ENCODE results near the gene PRCC. TPM values are rescaled to one million over a fixed set of nuclear protein-coding genes. Genes with fewer than 3 reads are reported as not detected.

Gene PRCC
- total and polyA plus RNA-seq, 12 donors = 32.1 to 56.9 (median 44.2) TPM

DNA sequence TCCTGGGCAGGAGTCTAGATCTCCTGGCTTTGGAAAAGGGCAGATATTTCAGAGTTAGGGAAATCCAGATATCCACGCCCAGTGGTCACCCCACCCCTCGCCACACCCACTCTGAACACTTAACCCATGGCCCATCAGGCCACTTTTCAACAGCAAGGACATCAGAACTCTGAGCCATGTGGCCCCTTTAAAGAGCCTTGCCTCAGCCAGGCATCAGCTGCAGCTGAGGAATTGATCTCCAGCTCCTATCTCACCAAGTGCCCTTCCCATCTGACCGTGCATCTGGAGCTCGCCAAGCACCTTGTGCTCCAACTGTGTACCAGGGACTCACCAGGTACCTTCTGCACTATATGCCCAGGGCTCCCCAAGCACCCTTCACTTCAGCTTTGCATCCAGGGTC, 69.6 kb downstream of the PRCC start:
- 77 to 84% methylated on average over 4 of the region's 4 CpGs for WGBS, 2 donors
- H3K4me1 ChIP-seq = peaks cover 0 to 5% (median 0%) of the 10 kb centered on the region in 9 donors
- ATAC-seq (no peak), DNase-seq (no peak)
- no peak overlapping the region for H3K27ac ChIP-seq
- TF ChIP-seq, protein P1, sequence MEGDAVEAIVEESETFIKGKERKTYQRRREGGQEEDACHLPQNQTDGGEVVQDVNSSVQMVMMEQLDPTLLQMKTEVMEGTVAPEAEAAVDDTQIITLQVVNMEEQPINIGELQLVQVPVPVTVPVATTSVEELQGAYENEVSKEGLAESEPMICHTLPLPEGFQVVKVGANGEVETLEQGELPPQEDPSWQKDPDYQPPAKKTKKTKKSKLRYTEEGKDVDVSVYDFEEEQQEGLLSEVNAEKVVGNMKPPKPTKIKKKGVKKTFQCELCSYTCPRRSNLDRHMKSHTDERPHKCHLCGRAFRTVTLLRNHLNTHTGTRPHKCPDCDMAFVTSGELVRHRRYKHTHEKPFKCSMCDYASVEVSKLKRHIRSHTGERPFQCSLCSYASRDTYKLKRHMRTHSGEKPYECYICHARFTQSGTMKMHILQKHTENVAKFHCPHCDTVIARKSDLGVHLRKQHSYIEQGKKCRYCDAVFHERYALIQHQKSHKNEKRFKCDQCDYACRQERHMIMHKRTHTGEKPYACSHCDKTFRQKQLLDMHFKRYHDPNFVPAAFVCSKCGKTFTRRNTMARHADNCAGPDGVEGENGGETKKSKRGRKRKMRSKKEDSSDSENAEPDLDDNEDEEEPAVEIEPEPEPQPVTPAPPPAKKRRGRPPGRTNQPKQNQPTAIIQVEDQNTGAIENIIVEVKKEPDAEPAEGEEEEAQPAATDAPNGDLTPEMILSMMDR (IDR thresholded peaks at IDR 0.05) = no peak
- no peaks in the 10 kb centered on the region for H3K9me3 ChIP-seq
- no peak overlapping the region for H3K4me3 ChIP-seq
- peaks cover 0 to 49% (median 24%) of the 10 kb centered on the region in 7 donors for H3K27me3 ChIP-seq
- no peaks in the 10 kb centered on the region for H3K36me3 ChIP-seq
- intact Hi-C loops (cut with DNase I) = loop anchor here in 3 of 10 donors (5.0 to 10.0 kb wide), 4 partner anchors 48 to 90 kb away; partner anchors contain the start of gene LRRC71 (in 1 of the 3)

DNA sequence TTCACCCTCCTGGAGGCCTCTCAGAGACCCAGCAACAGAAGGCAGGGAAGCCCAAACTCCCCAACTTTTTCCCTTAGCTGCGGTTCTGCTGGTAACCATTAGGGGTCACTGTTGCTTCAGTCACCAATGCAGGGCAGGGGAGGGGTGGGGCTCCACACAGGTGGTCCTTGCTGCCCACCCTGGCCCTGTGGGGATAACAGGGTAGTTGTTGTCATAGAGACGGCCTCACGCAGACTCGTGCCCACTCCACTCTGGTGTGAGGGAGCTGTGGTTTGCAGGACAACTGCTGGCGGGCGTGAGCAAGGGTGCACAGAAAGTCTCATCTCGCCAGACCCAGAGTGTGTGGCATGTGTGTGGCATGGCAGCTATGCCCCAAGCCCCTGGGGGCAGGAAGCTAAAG, 71.6 kb downstream of the PRCC start:
- WGBS, 2 donors = 32 to 34% methylated on average over 7 of the region's 7 CpGs
- peak; percentile 28 to 67 (median 49) for ATAC-seq
- Histone ChIP-seq H3K36me3 (no peaks in the 10 kb centered on the region), H3K27me3 (peaks cover 0 to 67% (median 45%) of the 10 kb centered on the region in 7 donors), H3K9me3 (no peaks in the 10 kb centered on the region), H3K27ac (no peak overlapping the region), H3K4me1 (peaks cover 0 to 5% (median 0%) of the 10 kb centered on the region in 9 donors), H3K4me3 (no peak overlapping the region)
- intact Hi-C loops (cut with DNase I) = loop anchor here in 5 of 10 donors (1.0 to 10.0 kb wide), 7 partner anchors 21 to 88 kb away; partner anchors contain the start of genes NTRK1 (in 3 of the 5) and LRRC71 (in 1 of the 5)
- no peak for DNase-seq
- TF ChIP-seq, protein P1 (IDR thresholded peaks at IDR 0.05) = peak; percentile 68 to 90 (median 84)

DNA sequence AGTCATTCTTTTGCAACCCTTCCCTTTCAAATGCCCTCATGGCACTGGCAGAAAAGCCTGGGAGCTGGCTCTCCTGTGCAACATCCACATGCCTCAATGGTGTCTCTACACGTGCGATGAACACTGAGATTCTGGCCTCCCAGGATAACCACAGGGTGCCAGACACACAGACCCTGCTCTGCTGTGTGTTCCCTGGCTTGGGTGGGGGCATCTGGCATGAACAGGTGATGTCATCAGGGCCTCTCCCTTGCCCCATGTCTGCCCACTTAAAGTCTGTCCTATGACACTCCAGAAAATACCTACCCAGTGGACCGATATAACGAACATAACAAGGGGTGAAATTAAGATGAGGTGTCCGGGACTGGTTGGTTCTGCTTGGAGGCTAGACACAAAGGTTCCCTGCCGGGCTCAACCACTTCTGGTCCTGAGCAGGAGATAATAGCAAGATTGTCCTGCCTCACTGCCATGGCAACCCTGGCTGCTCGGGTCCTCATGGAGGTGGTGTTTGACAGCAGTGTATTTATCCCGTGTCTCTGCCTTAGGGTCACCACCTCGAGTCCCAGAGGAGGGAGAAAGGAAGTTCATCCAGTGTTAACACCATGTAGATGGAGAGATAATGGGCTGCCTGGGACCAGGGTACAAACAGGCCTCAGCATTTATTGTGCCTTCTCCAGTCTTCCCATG, 72.2 kb downstream of the PRCC start:
- intact Hi-C loops (cut with DNase I) = loop anchor here in 6 of 10 donors (1.0 to 10.0 kb wide), 8 partner anchors 21 to 88 kb away; partner anchors contain the start of genes NTRK1 (in 3 of the 6) and LRRC71 (in 2 of the 6)
- Histone ChIP-seq H3K4me3 (no peak overlapping the region), H3K27me3 (peaks cover 0 to 73% (median 51%) of the 10 kb centered on the region in 7 donors), H3K9me3 (no peaks in the 10 kb centered on the region), H3K27ac (no peak overlapping the region), H3K36me3 (no peaks in the 10 kb centered on the region), H3K4me1 (peaks cover 0 to 5% (median 0%) of the 10 kb centered on the region in 9 donors)
- TF ChIP-seq, protein P1 (IDR thresholded peaks at IDR 0.05) = no peak
- WGBS, 2 donors = 38% methylated on average over 9 of the region's 9 CpGs
- ATAC-seq (no peak), DNase-seq (no peak)

DNA sequence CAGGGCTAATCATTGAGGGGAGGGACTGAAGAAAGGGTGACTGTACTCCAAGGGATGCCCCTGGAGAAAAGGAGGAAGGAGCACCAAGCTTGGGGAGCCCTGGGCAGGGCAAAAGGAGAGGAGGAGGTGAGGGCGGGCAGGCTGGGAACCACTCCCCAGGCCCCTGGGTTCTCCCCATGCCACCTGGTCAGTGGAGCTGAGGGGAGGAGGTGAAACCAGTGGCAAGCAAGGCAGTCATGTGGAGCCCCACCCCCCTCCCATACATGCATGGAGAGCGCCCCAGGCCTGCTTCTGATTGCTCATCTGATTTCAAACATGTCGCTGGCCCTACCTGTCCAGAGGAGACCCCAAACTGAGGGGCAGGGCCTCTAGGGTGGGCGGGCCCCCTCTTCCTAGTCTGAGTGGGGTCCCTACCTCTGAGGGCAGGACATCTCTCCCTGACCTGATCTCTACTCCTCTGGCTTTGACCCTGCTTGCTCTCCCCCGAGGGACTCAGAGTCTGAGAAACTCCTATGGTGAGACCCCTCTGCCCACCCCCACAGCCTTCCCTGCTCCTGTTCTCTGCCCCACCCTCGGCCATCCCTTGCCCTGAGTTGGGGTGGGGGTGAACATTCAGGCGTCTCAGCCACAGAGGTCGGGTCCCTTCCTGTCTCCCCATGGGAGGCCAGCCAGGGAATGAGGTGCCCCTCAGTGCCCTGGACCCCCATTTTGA, 73.0 kb downstream of the PRCC start:
- intact Hi-C loops (cut with DNase I) = loop anchor here in 3 of 10 donors (2.0 to 10.0 kb wide), 3 partner anchors 42 to 87 kb away; partner anchors contain the start of gene LRRC71 (in 1 of the 3)
- Histone ChIP-seq H3K36me3 (no peaks in the 10 kb centered on the region), H3K27me3 (peaks cover 0 to 77% (median 59%) of the 10 kb centered on the region in 7 donors), H3K27ac (no peak overlapping the region), H3K9me3 (no peaks in the 10 kb centered on the region), H3K4me1 (peaks cover 0 to 7% (median 5%) of the 10 kb centered on the region in 9 donors), H3K4me3 (no peak overlapping the region)
- ATAC-seq = no peak
- DNase-seq = no peak
- TF ChIP-seq, protein P1 (IDR thresholded peaks at IDR 0.05) = no peak
- 63 to 70% methylated on average over 8 of the region's 8 CpGs for WGBS, 2 donors

Data from heart right ventricle (tissue), 16 donors.